Bronchial epithelial cell (primary cell): ENCODE measurements around the gene TNFSF11. TPM values are rescaled to one million over a fixed set of nuclear protein-coding genes. Genes with fewer than 3 reads are reported as not detected.

ENCODE experiments used
- DNase-seq: peaks from one replicate; pipeline ENCODE4 v3.0.0-alpha.2; 2010; ENCODE audit warnings: low read depth
- FAIRE-seq: peaks from 2 replicates; lab custom pipeline; 2011; peaks lifted over from hg19 to GRCh38; lab: Jason Lieb, UNC
- H3K27me3 ChIP-seq: 2 replicates; pipeline ENCODE4 v1.5.1; 2011; ENCODE audit warnings: low read length; ENCODE audit not compliant: control insufficient read depth, insufficient read depth
- H3K36me3 ChIP-seq: 2 replicates; pipeline ENCODE4 v1.5.1; 2011; ENCODE audit warnings: low read length; ENCODE audit not compliant: control insufficient read depth, insufficient read depth
- H3K4me3 ChIP-seq: 2 replicates; pipeline ENCODE4 v1.5.1; 2011; ENCODE audit warnings: mild to moderate bottlenecking, low read depth, low read length, control low read depth
- CTCF ChIP-seq: IDR thresholded peaks from 2 replicates; pipeline ENCODE4 v1.5.1; 2011; ENCODE audit warnings: mild to moderate bottlenecking, moderate library complexity, low read length, control low read depth, inconsistent platforms; ENCODE audit not compliant: insufficient read depth, severe bottlenecking
- total RNA-seq: library from RNA; depleted of rRNA; stranded (reverse); fragments of >200 nt; gene quantifications from 2 replicates; pipeline ENCODE4 v1.2.1, GENCODE V29; 2014

TNFSF11 gene
- total RNA-seq, 1 donor from 2014 or later, result under 0.01 TPM

GRCh38 chr13:42656958-42657357, 83.0 kb downstream of the TNFSF11 start:
- no peak for FAIRE-seq
- DNase-seq, result no peak
- H3K27me3 ChIP-seq, result peaks cover 14% of the 10 kb centered on the region

More at GRCh38 chr13:42656958-42657357, 83.0 kb downstream of the TNFSF11 start:
- Histone ChIP-seq H3K4me3 (no peak overlapping the region), H3K36me3 (no peaks in the 10 kb centered on the region)
- no peak for TF ChIP-seq CTCF

Other genes with a start within 250 kb of the TNFSF11 start
- gene FAM216B, start 207.4 kb downstream of the TNFSF11 start, total RNA-seq, result not detected in 2 replicates